Epithelial cell of esophagus (primary cell): ENCODE measurements around the gene IGSF11.
A peak's percentile ranks its signal among the peaks of the same experiment; 100 is the strongest.

Experiments used
- DNase-seq: peaks from one replicate; pipeline ENCODE4 v3.0.0; 2010; ENCODE audit warnings: low read depth
- H3K4me3 ChIP-seq: 2 replicates; pipeline ENCODE4 v1.5.1; 2011; ENCODE audit warnings: mild to moderate bottlenecking, low read length, control low read depth
- TF ChIP-seq, protein P1 (sequence below): IDR thresholded peaks from 2 replicates; pipeline ENCODE4 v1.5.1; 2011; ENCODE audit warnings: low read depth, mild to moderate bottlenecking, low read length, control low read depth, inconsistent platforms; ENCODE audit not compliant: insufficient read depth; ENCODE audit errors: missing control alignments

The IGSF11 gene

DNA sequence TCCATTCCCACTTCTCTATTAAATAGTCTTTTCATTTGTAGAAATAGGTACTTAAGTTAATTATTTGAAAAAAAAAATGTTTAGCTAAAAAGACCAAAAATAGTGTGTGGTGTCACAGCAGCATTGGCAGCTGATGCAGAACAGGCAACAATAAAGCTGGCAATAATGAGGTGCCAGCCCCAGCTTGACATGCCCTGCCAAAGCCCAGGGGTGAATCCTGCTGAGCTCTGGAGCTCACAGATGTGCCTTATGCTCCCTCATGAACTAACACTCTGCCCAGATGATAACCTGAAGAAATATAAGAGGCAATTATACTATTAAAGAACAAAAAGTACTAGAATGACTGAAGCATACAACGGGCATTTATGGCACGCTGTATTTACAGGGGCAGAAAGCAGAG is 63.8 kb downstream of the IGSF11 start:
- no peak overlapping the region for H3K4me3 ChIP-seq
- TF ChIP-seq, protein P1, sequence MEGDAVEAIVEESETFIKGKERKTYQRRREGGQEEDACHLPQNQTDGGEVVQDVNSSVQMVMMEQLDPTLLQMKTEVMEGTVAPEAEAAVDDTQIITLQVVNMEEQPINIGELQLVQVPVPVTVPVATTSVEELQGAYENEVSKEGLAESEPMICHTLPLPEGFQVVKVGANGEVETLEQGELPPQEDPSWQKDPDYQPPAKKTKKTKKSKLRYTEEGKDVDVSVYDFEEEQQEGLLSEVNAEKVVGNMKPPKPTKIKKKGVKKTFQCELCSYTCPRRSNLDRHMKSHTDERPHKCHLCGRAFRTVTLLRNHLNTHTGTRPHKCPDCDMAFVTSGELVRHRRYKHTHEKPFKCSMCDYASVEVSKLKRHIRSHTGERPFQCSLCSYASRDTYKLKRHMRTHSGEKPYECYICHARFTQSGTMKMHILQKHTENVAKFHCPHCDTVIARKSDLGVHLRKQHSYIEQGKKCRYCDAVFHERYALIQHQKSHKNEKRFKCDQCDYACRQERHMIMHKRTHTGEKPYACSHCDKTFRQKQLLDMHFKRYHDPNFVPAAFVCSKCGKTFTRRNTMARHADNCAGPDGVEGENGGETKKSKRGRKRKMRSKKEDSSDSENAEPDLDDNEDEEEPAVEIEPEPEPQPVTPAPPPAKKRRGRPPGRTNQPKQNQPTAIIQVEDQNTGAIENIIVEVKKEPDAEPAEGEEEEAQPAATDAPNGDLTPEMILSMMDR, result no peak
- DNase-seq, result no peak

GRCh38 chr3:118968640-118969039 is 66.0 kb downstream of the IGSF11 start:
- no peak overlapping the region for H3K4me3 ChIP-seq
- TF ChIP-seq, protein P1, result no peak
- no peak for DNase-seq

DNA sequence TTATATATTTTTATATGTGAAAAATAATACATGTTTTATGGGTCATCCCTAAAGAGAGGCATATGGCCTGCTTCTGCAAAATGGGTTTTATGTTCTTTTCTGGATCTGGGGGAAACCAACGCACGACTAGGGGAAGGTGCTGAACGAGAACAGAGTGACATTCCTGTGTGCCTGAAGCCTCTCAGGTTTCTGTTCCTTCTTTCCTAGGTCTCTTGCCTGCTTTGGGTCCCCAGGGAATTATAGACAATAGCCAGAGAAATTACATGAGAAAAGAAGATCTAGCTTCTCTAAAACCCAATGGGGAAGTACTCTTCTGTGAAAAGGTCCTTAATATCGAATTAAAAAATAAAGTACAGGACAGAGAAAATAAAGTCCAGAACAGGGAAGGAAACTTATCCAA is 66.5 kb downstream of the IGSF11 start:
- H3K4me3 ChIP-seq, result no peak overlapping the region
- DNase-seq, result no peak
- TF ChIP-seq, protein P1, result no peak

- H3K4me3 ChIP-seq, result no peak overlapping the region
- TF ChIP-seq, protein P1, result no peak
- DNase-seq, result no peak
Measured at GRCh38 chr3:118966700-118967099, 67.9 kb downstream of the IGSF11 start.

DNA sequence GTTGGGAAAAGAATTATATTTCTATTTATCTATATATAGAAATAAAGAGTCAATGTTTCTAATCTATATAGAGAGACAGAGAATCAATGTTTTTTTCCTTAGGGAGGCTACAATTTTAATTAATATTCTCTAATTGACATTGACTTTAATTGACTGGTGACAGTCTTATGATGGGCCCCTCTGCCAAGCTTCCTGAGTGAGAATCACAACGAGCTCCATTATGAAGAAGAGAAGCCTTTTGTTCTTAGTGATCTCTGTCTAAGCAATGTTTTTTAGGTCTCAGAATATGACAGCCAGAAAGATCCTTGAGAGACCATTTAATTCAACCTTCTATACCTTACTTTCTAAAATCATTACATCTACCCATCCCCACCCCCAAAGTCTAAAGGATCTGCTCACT is 70.9 kb downstream of the IGSF11 start:
- no peak for DNase-seq
- H3K4me3 ChIP-seq, result no peak overlapping the region
- TF ChIP-seq, protein P1, result no peak

DNA sequence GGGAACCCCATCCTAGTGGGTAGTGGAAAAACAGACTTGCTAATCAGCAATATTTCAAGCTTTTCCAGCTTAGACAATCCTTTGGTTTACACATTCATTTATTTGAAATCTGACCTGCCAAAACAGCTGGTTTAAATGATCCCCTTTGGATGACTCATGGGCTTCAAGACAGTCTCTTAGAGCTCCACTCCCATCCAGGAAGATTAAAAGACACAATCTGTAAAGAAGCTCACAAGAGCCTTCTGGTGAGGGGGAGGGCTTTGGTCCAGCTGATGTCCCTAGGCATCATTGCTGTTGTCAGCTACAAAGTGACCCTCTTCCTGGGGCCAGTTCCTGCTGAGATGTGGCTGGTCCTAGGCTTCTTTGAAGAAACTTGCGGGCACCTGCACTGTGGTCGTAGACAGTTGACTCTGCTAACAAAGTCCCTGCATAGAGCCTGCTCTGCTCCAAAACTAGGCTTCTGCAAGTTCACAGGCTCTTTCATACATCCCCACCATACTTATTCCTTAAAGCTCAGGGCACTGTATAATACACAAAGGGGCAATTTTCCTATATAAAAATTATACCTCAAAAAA is 73.7 kb downstream of the IGSF11 start:
- TF ChIP-seq, protein P1, result no peak
- no peak overlapping the region for H3K4me3 ChIP-seq
- DNase-seq, result peak; percentile 40

GRCh38 chr3:118955914-118956556 is 78.6 kb downstream of the IGSF11 start:
- no peak overlapping the region for H3K4me3 ChIP-seq
- TF ChIP-seq, protein P1, result no peak
- no peak for DNase-seq
